Colonic mucosa (tissue), 4 donors: ENCODE data around the gene DLGAP4. TPM values are rescaled to one million over a fixed set of nuclear protein-coding genes. Genes with fewer than 3 reads are reported as not detected.

ENCODE experiments used
- DNase-seq: peaks from one replicate; pipeline ENCODE4 v3.0.0-alpha.2; 2020
- H3K27ac ChIP-seq: fragments of 200-600 bp; one replicate; pipeline ENCODE4 v1.8.0; 2021
- H3K27me3 ChIP-seq: fragments of 200-600 bp; one replicate; pipeline ENCODE4 v1.8.0; 2021
- H3K36me3 ChIP-seq: fragments of 200-600 bp; one replicate; pipeline ENCODE4 v1.8.0; 2021
- H3K4me1 ChIP-seq: fragments of 200-600 bp; one replicate; pipeline ENCODE4 v1.8.0; 2021; ENCODE audit warnings: mild to moderate bottlenecking
- H3K4me3 ChIP-seq: fragments of 200-600 bp; one replicate; pipeline ENCODE4 v1.8.0; 2021
- H3K9ac ChIP-seq, 2 donors: one replicate each; pipeline ENCODE4 v1.7.0; 2013; ENCODE audit warnings: control low read depth in 2 of 2, low read depth in 2 of 2, low read length in 2 of 2
- H3K9me3 ChIP-seq: fragments of 200-600 bp; one replicate; pipeline ENCODE4 v1.8.0; 2021
- CTCF ChIP-seq: fragments of 200-600 bp; IDR thresholded peaks from one replicate; pipeline ENCODE4 v1.8.0; 2022; ENCODE audit warnings: antibody characterized with exemption, mild to moderate bottlenecking
- intact Hi-C: fragments of 100-400 bp; cut with DNase I; formaldehyde crosslinking; loops from one replicate; pipeline ENCODE4 v1.14.1; 2022
- total RNA-seq, 2 donors: library from RNA; stranded (reverse); fragmentation: NEBNext Ultra II Directional in 1 of 2; extraction: Animal tissue kit (Norgen Biotek cat#: 25700) in 1 of 2; gene quantifications; one replicate each; pipeline ENCODE4 v1.2.1, GENCODE V29; 2021
- donor health status: healthy.
- donor health status: DM: no; HTN: no; CAD: no.
- donor health status: DM: no; HTN: no; CAD: no.

DLGAP4 gene
- total RNA-seq, 2 donors from 2014 or later = 43.1 to 48.6 TPM

- intact Hi-C loops = no loop called here
- no peaks in the 10 kb centered on the region for H3K9me3 ChIP-seq
- TF ChIP-seq CTCF = no peak
- no peak overlapping the region for H3K9ac ChIP-seq
- no peaks in the 10 kb centered on the region for H3K27me3 ChIP-seq
- DNase-seq = no peak
- no peaks in the 10 kb centered on the region for H3K36me3 ChIP-seq
- H3K27ac ChIP-seq = no peak overlapping the region
- H3K4me1 ChIP-seq = no peaks in the 10 kb centered on the region
- H3K4me3 ChIP-seq = no peak overlapping the region
Observed at GRCh38 chr20:36285746-36286447, 20.2 kb upstream of the DLGAP4 start.

GRCh38 chr20:36297656-36298055 lies 8.5 kb upstream of the DLGAP4 start:
- Histone ChIP-seq H3K4me1 (no peaks in the 10 kb centered on the region), H3K36me3 (no peaks in the 10 kb centered on the region), H3K27me3 (peaks cover 3% of the 10 kb centered on the region), H3K9me3 (no peaks in the 10 kb centered on the region), H3K9ac (no peak overlapping the region), H3K27ac (no peak overlapping the region), H3K4me3 (no peak overlapping the region)
- no peak for DNase-seq
- TF ChIP-seq CTCF = no peak
- intact Hi-C loops = no loop called here

GRCh38 chr20:36298061-36298460 lies 8.1 kb upstream of the DLGAP4 start:
- no peak for TF ChIP-seq CTCF
- no peak for DNase-seq
- no peak overlapping the region for H3K27ac ChIP-seq
- H3K9ac ChIP-seq = no peak overlapping the region
- no peaks in the 10 kb centered on the region for H3K9me3 ChIP-seq
- H3K4me3 ChIP-seq = no peak overlapping the region
- no peaks in the 10 kb centered on the region for H3K4me1 ChIP-seq
- intact Hi-C loops = no loop called here
- no peaks in the 10 kb centered on the region for H3K36me3 ChIP-seq
- H3K27me3 ChIP-seq = peaks cover 3% of the 10 kb centered on the region

DNA sequence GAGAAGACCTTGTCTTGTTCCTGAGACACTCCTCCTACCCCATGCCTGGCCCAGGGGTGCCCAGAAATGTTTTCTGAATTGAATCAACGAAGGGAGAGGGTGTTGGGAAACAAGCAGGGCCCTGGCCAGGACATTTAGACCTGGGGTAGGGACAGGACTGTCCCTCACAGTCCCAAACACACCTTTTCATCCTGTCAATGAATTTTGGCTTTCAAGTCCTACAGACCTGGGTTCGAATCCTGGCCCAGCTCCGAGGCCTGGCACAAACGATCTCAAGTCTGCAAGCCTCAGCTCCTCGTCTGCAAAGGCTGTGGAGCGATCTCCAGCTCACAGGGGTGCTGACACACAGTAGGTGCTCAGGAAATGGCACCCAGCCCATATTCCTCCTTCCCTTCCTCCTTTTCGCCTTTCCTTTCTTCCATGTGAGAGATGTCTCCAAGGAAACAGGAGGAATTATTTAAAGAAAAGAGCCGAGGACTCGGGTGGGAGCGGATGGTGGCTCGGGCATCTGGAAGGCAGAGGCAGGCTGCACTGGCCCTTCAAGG lies 7.3 kb upstream of the DLGAP4 start:
- TF ChIP-seq CTCF = no peak
- Histone ChIP-seq H3K27ac (no peak overlapping the region), H3K9ac (no peak overlapping the region), H3K27me3 (peaks cover 3% of the 10 kb centered on the region), H3K9me3 (no peaks in the 10 kb centered on the region), H3K4me1 (no peaks in the 10 kb centered on the region), H3K4me3 (no peak overlapping the region), H3K36me3 (no peaks in the 10 kb centered on the region)
- intact Hi-C loops = no loop called here
- DNase-seq = no peak

GRCh38 chr20:36299459-36299858 lies 6.7 kb upstream of the DLGAP4 start:
- H3K9me3 ChIP-seq = no peaks in the 10 kb centered on the region
- no peaks in the 10 kb centered on the region for H3K36me3 ChIP-seq
- DNase-seq = no peak
- TF ChIP-seq CTCF = no peak
- no peak overlapping the region for H3K27ac ChIP-seq
- H3K4me3 ChIP-seq = no peak overlapping the region
- intact Hi-C loops = no loop called here
- no peaks in the 10 kb centered on the region for H3K4me1 ChIP-seq
- H3K9ac ChIP-seq = no peak overlapping the region
- peaks cover 7% of the 10 kb centered on the region for H3K27me3 ChIP-seq
